SK-N-SH (cell line): Measurements from ENCODE around the gene SLAMF7.

Experiments
- EZH2phosphoT487 ChIP-seq: fragments of 200-600 bp; sonication (generic); IDR thresholded peaks from 2 replicates; pipeline ENCODE4 v1.6.1; 2017; ENCODE audit warnings: low read depth, mixed run types, mild to moderate bottlenecking, antibody characterized with exemption, moderate library complexity, borderline replicate concordance
- FOSL2 ChIP-seq: IDR thresholded peaks from 2 replicates; pipeline ENCODE4 v1.4.0; 2012; ENCODE audit warnings: low read depth, mild to moderate bottlenecking, moderate library complexity, borderline replicate concordance
- FOXJ3 ChIP-seq: sonication (generic); formaldehyde crosslinking; IDR thresholded peaks from 2 replicates; pipeline ENCODE4 v1.5.1; 2020; ENCODE audit warnings: mild to moderate bottlenecking, missing genetic modification reagents
- MXI1 ChIP-seq: IDR thresholded peaks from 2 replicates; pipeline ENCODE4 v1.6.1; 2012; ENCODE audit warnings: mild to moderate bottlenecking, low read depth, low read length, improper control_type of control experiment
- POLR2AphosphoS5 ChIP-seq: IDR thresholded peaks from 2 replicates; pipeline ENCODE4 v1.6.1; 2012; ENCODE audit warnings: low read depth, low read length
- RAD21 ChIP-seq: IDR thresholded peaks from 2 replicates; pipeline ENCODE4 v1.6.1; 2012; ENCODE audit warnings: mild to moderate bottlenecking, low read length
- SIN3A ChIP-seq: IDR thresholded peaks from 2 replicates; pipeline ENCODE4 v1.6.1; 2012; ENCODE audit warnings: low read depth, mild to moderate bottlenecking, low read length, moderate library complexity, borderline replicate concordance
- TCF12 ChIP-seq: IDR thresholded peaks from 2 replicates; pipeline ENCODE4 v1.4.0; 2012
- TF ChIP-seq, protein P1 (sequence below): fragments of 200-600 bp; sonication (generic); IDR thresholded peaks from 2 replicates; pipeline ENCODE4 v1.6.1; 2017; ENCODE audit warnings: antibody characterized with exemption, mild to moderate bottlenecking, moderate library complexity
- TF ChIP-seq, protein P2 (sequence below): fragments of 150-350 bp; IDR thresholded peaks from 2 replicates; pipeline ENCODE4 v1.6.1; 2017; ENCODE audit warnings: antibody characterized with exemption, low read length, low read depth, borderline replicate concordance
- TF ChIP-seq, protein P3 (sequence below): IDR thresholded peaks from 2 replicates; pipeline ENCODE4 v1.4.0; 2012; ENCODE audit warnings: low read depth, borderline replicate concordance
- TF ChIP-seq, protein P4 (sequence below): IDR thresholded peaks from 2 replicates; pipeline ENCODE4 v1.4.0; 2012; ENCODE audit warnings: low read depth

DNA sequence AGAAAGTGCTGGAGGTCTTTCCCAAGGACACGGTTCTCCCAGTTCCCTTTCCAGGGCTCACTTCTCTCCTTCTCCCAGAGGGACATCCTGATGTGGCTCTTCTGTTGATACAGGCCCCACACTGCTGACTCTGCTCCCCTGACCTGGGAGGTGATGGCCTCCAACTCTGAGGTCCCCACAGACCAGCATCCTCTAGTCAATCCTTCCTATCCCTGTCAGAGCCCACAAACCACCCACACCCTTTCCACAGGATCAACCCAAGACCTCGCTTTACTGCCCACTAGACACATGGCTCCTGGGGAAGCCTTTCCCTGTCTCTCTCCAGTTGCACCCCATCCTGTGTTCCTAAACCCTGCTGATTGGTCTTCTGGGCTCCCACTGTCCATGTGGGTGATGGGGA lies 11.6 kb downstream of the SLAMF7 start:
- TF ChIP-seq, protein P1, sequence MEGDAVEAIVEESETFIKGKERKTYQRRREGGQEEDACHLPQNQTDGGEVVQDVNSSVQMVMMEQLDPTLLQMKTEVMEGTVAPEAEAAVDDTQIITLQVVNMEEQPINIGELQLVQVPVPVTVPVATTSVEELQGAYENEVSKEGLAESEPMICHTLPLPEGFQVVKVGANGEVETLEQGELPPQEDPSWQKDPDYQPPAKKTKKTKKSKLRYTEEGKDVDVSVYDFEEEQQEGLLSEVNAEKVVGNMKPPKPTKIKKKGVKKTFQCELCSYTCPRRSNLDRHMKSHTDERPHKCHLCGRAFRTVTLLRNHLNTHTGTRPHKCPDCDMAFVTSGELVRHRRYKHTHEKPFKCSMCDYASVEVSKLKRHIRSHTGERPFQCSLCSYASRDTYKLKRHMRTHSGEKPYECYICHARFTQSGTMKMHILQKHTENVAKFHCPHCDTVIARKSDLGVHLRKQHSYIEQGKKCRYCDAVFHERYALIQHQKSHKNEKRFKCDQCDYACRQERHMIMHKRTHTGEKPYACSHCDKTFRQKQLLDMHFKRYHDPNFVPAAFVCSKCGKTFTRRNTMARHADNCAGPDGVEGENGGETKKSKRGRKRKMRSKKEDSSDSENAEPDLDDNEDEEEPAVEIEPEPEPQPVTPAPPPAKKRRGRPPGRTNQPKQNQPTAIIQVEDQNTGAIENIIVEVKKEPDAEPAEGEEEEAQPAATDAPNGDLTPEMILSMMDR, result no peak
- TF ChIP-seq RAD21 (no peak), TCF12 (no peak), MXI1 (no peak), SIN3A (no peak), FOSL2 (no peak), FOXJ3 (CRISPR knock-in tag) (no peak), POLR2AphosphoS5 (no peak), EZH2phosphoT487 (no peak)
- TF ChIP-seq, protein P2, sequence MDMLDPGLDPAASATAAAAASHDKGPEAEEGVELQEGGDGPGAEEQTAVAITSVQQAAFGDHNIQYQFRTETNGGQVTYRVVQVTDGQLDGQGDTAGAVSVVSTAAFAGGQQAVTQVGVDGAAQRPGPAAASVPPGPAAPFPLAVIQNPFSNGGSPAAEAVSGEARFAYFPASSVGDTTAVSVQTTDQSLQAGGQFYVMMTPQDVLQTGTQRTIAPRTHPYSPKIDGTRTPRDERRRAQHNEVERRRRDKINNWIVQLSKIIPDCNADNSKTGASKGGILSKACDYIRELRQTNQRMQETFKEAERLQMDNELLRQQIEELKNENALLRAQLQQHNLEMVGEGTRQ, result no peak
- TF ChIP-seq, protein P3, sequence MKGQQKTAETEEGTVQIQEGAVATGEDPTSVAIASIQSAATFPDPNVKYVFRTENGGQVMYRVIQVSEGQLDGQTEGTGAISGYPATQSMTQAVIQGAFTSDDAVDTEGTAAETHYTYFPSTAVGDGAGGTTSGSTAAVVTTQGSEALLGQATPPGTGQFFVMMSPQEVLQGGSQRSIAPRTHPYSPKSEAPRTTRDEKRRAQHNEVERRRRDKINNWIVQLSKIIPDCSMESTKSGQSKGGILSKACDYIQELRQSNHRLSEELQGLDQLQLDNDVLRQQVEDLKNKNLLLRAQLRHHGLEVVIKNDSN, result no peak
- TF ChIP-seq, protein P4, sequence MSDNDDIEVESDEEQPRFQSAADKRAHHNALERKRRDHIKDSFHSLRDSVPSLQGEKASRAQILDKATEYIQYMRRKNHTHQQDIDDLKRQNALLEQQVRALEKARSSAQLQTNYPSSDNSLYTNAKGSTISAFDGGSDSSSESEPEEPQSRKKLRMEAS, result no peak
